Neural cell (in vitro differentiated cells): ENCODE measurements around the gene CDCA5.

Experiments
- CTCF ChIP-seq: fragments of 450-650 bp; IDR thresholded peaks from 2 replicates; pipeline ENCODE4 v1.5.1; 2014; ENCODE audit warnings: antibody characterized with exemption, mild to moderate bottlenecking, moderate library complexity; ENCODE audit not compliant: poor library complexity, severe bottlenecking
- TAF1 ChIP-seq: IDR thresholded peaks from 2 replicates; pipeline ENCODE4 v1.6.1; 2012; ENCODE audit warnings: low read depth

GRCh38 chr11:65063532-65063931 lies 20.3 kb downstream of the CDCA5 start:
- TF ChIP-seq TAF1 (no peak), CTCF (no peak)
